ENCODE measurements around the gene ZNF512.

DNA sequence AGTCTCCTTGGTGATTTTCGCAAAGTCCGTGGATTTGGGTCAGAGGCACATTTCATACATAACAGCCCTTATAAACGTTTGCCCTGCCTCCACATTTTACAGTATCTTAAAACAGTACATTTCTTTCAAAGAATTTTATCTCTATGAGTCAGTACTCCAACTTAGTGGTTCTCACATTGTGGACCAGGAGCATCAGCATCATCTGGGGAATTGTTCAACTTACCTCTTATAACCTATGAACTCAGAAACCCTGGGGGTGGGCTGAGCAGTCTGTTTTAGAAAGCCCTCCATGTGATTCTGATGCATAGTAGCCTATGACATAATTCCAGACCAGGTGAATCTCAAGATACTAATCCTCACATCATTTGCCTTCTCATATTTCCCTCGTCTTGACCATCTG, 68.2 kb downstream of the ZNF512 start:
- TF ChIP-seq SP2 (IDR thresholded peaks at IDR 0.05; ENCODE audit: extremely low read depth, low read depth, low read length, poor library complexity, severe bottlenecking) (no peak), BACH1 (tag; IDR thresholded peaks at IDR 0.05) (no peak)

Measured in K562 (cell line).